ENCODE measurements around the gene GLIS1.

DNA sequence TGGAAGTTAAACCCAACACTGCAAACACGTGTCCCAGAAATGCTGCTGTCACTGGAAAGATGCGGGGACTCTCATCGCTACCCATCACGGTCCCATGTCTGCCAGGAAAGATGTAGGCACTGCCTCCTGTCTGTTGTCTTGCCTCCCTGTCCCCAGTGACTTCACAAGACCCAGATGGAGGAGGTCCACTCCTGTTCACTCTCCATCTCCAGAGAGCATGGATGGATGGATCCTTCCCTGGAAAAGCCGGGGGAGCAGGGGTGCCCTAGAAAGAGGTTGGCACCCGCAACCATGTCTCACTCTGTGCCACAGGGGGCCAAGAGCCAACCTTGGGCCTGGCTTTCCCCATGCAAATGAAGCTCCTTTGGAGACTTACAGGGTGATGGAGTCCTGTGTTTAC lies 135.5 kb downstream of the GLIS1 start:
- TF ChIP-seq, protein P1, sequence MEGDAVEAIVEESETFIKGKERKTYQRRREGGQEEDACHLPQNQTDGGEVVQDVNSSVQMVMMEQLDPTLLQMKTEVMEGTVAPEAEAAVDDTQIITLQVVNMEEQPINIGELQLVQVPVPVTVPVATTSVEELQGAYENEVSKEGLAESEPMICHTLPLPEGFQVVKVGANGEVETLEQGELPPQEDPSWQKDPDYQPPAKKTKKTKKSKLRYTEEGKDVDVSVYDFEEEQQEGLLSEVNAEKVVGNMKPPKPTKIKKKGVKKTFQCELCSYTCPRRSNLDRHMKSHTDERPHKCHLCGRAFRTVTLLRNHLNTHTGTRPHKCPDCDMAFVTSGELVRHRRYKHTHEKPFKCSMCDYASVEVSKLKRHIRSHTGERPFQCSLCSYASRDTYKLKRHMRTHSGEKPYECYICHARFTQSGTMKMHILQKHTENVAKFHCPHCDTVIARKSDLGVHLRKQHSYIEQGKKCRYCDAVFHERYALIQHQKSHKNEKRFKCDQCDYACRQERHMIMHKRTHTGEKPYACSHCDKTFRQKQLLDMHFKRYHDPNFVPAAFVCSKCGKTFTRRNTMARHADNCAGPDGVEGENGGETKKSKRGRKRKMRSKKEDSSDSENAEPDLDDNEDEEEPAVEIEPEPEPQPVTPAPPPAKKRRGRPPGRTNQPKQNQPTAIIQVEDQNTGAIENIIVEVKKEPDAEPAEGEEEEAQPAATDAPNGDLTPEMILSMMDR (IDR thresholded peaks at IDR 0.05): no peak
- no peak for TF ChIP-seq POLR2A (IDR thresholded peaks at IDR 0.05)

Measured in vagina (tissue), 2 donors.